ENCODE results near the gene SF3B4.
A peak's percentile ranks its signal among the peaks of the same experiment; 100 is the strongest.

The SF3B4 gene

GRCh38 chr1:149923626-149924025, 4.0 kb downstream of the SF3B4 start:
- Histone ChIP-seq H3K4me1 (ENCODE audit: insufficient read depth, low read length) (no peaks in the 10 kb centered on the region), H3K9me3 (ENCODE audit: control insufficient read depth, insufficient read depth, low read length) (no peaks in the 10 kb centered on the region), H3K36me3 (ENCODE audit: insufficient read depth, low read length) (peaks cover 30% of the 10 kb centered on the region), H3K9ac (ENCODE audit: low read depth, low read length) (no peak overlapping the region)

GRCh38 chr1:149917571-149918144, 9.9 kb downstream of the SF3B4 start, which contains the start of gene SV2A:
Gene SV2A (minus strand): TSS chr1:149917844. CDS start chr1:149913840, 4,004 bp downstream.
- peaks cover 4% of the 10 kb centered on the region for H3K36me3 ChIP-seq (ENCODE audit: insufficient read depth, low read length)
- no peaks in the 10 kb centered on the region for H3K9me3 ChIP-seq (ENCODE audit: control insufficient read depth, insufficient read depth, low read length)
- peaks cover 19% of the 10 kb centered on the region for H3K4me1 ChIP-seq (ENCODE audit: insufficient read depth, low read length)
- H3K9ac ChIP-seq (ENCODE audit: low read depth, low read length), result peak within 1 kb of the TSS; percentile 89

- H3K4me1 ChIP-seq (ENCODE audit: insufficient read depth, low read length), result peaks cover 19% of the 10 kb centered on the region
- peak overlapping the region; percentile 89; the same call in 1 of the 2 replicates for H3K9ac ChIP-seq (ENCODE audit: low read depth, low read length)
- no peaks in the 10 kb centered on the region for H3K36me3 ChIP-seq (ENCODE audit: insufficient read depth, low read length)
- H3K9me3 ChIP-seq (ENCODE audit: control insufficient read depth, insufficient read depth, low read length), result no peaks in the 10 kb centered on the region
Observed at GRCh38 chr1:149916898-149917252, 10.7 kb downstream of the SF3B4 start.

- H3K9ac ChIP-seq (ENCODE audit: low read depth, low read length), result peak overlapping the region; percentile 89; the same call in 1 of the 2 replicates
- H3K9me3 ChIP-seq (ENCODE audit: control insufficient read depth, insufficient read depth, low read length), result no peaks in the 10 kb centered on the region
- H3K4me1 ChIP-seq (ENCODE audit: insufficient read depth, low read length), result peaks cover 19% of the 10 kb centered on the region
- no peaks in the 10 kb centered on the region for H3K36me3 ChIP-seq (ENCODE audit: insufficient read depth, low read length)
Observed at GRCh38 chr1:149916193-149916897, 11.3 kb downstream of the SF3B4 start.

- no peak overlapping the region for H3K9ac ChIP-seq (ENCODE audit: low read depth, low read length)
- no peaks in the 10 kb centered on the region for H3K9me3 ChIP-seq (ENCODE audit: control insufficient read depth, insufficient read depth, low read length)
- H3K4me1 ChIP-seq (ENCODE audit: insufficient read depth, low read length), result peaks cover 19% of the 10 kb centered on the region
- H3K36me3 ChIP-seq (ENCODE audit: insufficient read depth, low read length), result no peaks in the 10 kb centered on the region
Observed at GRCh38 chr1:149915429-149916192, 12.0 kb downstream of the SF3B4 start.

- Histone ChIP-seq H3K4me1 (ENCODE audit: insufficient read depth, low read length) (peaks cover 19% of the 10 kb centered on the region), H3K9me3 (ENCODE audit: control insufficient read depth, insufficient read depth, low read length) (no peaks in the 10 kb centered on the region), H3K9ac (ENCODE audit: low read depth, low read length) (no peak overlapping the region), H3K36me3 (ENCODE audit: insufficient read depth, low read length) (no peaks in the 10 kb centered on the region)
Observed at GRCh38 chr1:149914545-149914944, 13.1 kb downstream of the SF3B4 start.

GRCh38 chr1:149906570-149907075, 21.0 kb downstream of the SF3B4 start:
- Histone ChIP-seq H3K9ac (ENCODE audit: low read depth, low read length) (no peak overlapping the region), H3K9me3 (ENCODE audit: control insufficient read depth, insufficient read depth, low read length) (no peaks in the 10 kb centered on the region), H3K36me3 (ENCODE audit: insufficient read depth, low read length) (0 out of 2 replicates have a peak, but pooled peaks cover 2% of the 10 kb centered on the region), H3K4me1 (ENCODE audit: insufficient read depth, low read length) (no peaks in the 10 kb centered on the region)

GRCh38 chr1:149903836-149904491, 23.6 kb downstream of the SF3B4 start:
- Histone ChIP-seq H3K4me1 (ENCODE audit: insufficient read depth, low read length) (no peaks in the 10 kb centered on the region), H3K36me3 (ENCODE audit: insufficient read depth, low read length) (0 out of 2 replicates have a peak, but pooled peaks cover 2% of the 10 kb centered on the region), H3K9me3 (ENCODE audit: control insufficient read depth, insufficient read depth, low read length) (no peaks in the 10 kb centered on the region), H3K9ac (ENCODE audit: low read depth, low read length) (no peak overlapping the region)

GRCh38 chr1:149899460-149900284, 27.9 kb downstream of the SF3B4 start, which contains the start of gene BOLA1:
Gene BOLA1 (plus strand): TSS chr1:149899568. CDS start chr1:149900060, 492 bp downstream.
- H3K9ac ChIP-seq (ENCODE audit: low read depth, low read length), result peak within 1 kb of the TSS; percentile 73
- no peaks in the 10 kb centered on the region; the same call in 1 of the 2 replicates for H3K9me3 ChIP-seq (ENCODE audit: control insufficient read depth, insufficient read depth, low read length)
- no peaks in the 10 kb centered on the region for H3K4me1 ChIP-seq (ENCODE audit: insufficient read depth, low read length)
- H3K36me3 ChIP-seq (ENCODE audit: insufficient read depth, low read length), result no peaks in the 10 kb centered on the region

GRCh38 chr1:149896575-149896974, 31.0 kb downstream of the SF3B4 start:
- H3K9ac ChIP-seq (ENCODE audit: low read depth, low read length), result no peak overlapping the region
- H3K4me1 ChIP-seq (ENCODE audit: insufficient read depth, low read length), result no peaks in the 10 kb centered on the region
- H3K9me3 ChIP-seq (ENCODE audit: control insufficient read depth, insufficient read depth, low read length), result no peaks in the 10 kb centered on the region; the same call in 1 of the 2 replicates
- H3K36me3 ChIP-seq (ENCODE audit: insufficient read depth, low read length), result no peaks in the 10 kb centered on the region

GRCh38 chr1:149888999-149889289, 38.7 kb downstream of the SF3B4 start:
- H3K36me3 ChIP-seq (ENCODE audit: insufficient read depth, low read length), result no peaks in the 10 kb centered on the region
- peak overlapping the region; percentile 84 for H3K9ac ChIP-seq (ENCODE audit: low read depth, low read length)
- H3K9me3 ChIP-seq (ENCODE audit: control insufficient read depth, insufficient read depth, low read length), result no peaks in the 10 kb centered on the region
- 0 out of 2 replicates have a peak, but pooled peaks cover 7% of the 10 kb centered on the region for H3K4me1 ChIP-seq (ENCODE audit: insufficient read depth, low read length)

- Histone ChIP-seq H3K4me1 (ENCODE audit: insufficient read depth, low read length) (0 out of 2 replicates have a peak, but pooled peaks cover 7% of the 10 kb centered on the region), H3K9me3 (ENCODE audit: control insufficient read depth, insufficient read depth, low read length) (no peaks in the 10 kb centered on the region), H3K36me3 (ENCODE audit: insufficient read depth, low read length) (no peaks in the 10 kb centered on the region), H3K9ac (ENCODE audit: low read depth, low read length) (peak overlapping the region; percentile 84)
Observed at GRCh38 chr1:149888247-149888998, 39.2 kb downstream of the SF3B4 start.
